SIG-M5 treated with dmso at 0.1 percent for 504 hours (cell line): ENCODE results near the gene VKORC1.
"Not testable (repeated sequence)": the region's sequence is repeated elsewhere in the genome, so short reads cannot be mapped to it uniquely, and the experiment has no call there.

Experiments
- DNase-seq: peaks from one replicate; lab custom pipeline; 2025; ENCODE audit not compliant: unreplicated experiment; lab: John Stamatoyannopoulos, UW

The VKORC1 gene

GRCh38 chr16:31094424-31095120 is at the start of gene VKORC1:
Gene VKORC1, minus strand, starts transcription at chr16:31094797. Its CDS starts 68 bp downstream, at chr16:31094729.
- DNase-seq, result peak; percentile 97

GRCh38 chr16:31143694-31144148 is 49.1 kb upstream of the VKORC1 start:
- DNase-seq, result no peak

GRCh38 chr16:31143011-31143693 is 48.6 kb upstream of the VKORC1 start:
- DNase-seq, result no peak

- peak; percentile 98 for DNase-seq
Observed at GRCh38 chr16:31142109-31143010, 47.8 kb upstream of the VKORC1 start.

- no peak for DNase-seq
Observed at GRCh38 chr16:31141489-31142108, 47.0 kb upstream of the VKORC1 start.

GRCh38 chr16:31141071-31141469 is 46.5 kb upstream of the VKORC1 start:
- DNase-seq, result not testable (repeated sequence)

GRCh38 chr16:31138621-31139578 is 44.3 kb upstream of the VKORC1 start:
- DNase-seq, result peak; percentile 16

- DNase-seq, result not testable (repeated sequence)
Observed at GRCh38 chr16:31136822-31137499, 42.4 kb upstream of the VKORC1 start.

- no peak for DNase-seq
Observed at GRCh38 chr16:31136287-31136662, 41.7 kb upstream of the VKORC1 start.

- no peak for DNase-seq
Observed at GRCh38 chr16:31135535-31136286, 41.1 kb upstream of the VKORC1 start, which contains the start of gene PRSS8. Gene PRSS8, minus strand, starts transcription at chr16:31135727. Its CDS starts 229 bp downstream, at chr16:31135498.

GRCh38 chr16:31134625-31135534 is 40.3 kb upstream of the VKORC1 start:
- peak; percentile 42 for DNase-seq

GRCh38 chr16:31134091-31134571 is 39.5 kb upstream of the VKORC1 start:
- DNase-seq, result peak; percentile 65

- DNase-seq, result no peak
Observed at GRCh38 chr16:31133046-31133501, 38.5 kb upstream of the VKORC1 start.

- no peak for DNase-seq
Observed at GRCh38 chr16:31132303-31132979, 37.8 kb upstream of the VKORC1 start.

GRCh38 chr16:31131841-31132271 is 37.3 kb upstream of the VKORC1 start:
- no peak for DNase-seq

- no peak for DNase-seq
Observed at GRCh38 chr16:31131416-31131815, 36.8 kb upstream of the VKORC1 start.

- DNase-seq, result peak; percentile 55
Observed at GRCh38 chr16:31130899-31131298, 36.3 kb upstream of the VKORC1 start.
